22Rv1 (cell line): ENCODE results near the gene ZFR2.

Experiments used
- ZFX ChIP-seq: fragments of 450-650 bp; IDR thresholded peaks from 2 replicates; pipeline ENCODE4 v1.6.1; 2017; ENCODE audit warnings: antibody characterized with exemption, borderline replicate concordance
- TF ChIP-seq, protein P1 (sequence below): fragments of 450-650 bp; IDR thresholded peaks from 2 replicates; pipeline ENCODE4 v1.5.1; 2017; ENCODE audit warnings: mild to moderate bottlenecking

DNA sequence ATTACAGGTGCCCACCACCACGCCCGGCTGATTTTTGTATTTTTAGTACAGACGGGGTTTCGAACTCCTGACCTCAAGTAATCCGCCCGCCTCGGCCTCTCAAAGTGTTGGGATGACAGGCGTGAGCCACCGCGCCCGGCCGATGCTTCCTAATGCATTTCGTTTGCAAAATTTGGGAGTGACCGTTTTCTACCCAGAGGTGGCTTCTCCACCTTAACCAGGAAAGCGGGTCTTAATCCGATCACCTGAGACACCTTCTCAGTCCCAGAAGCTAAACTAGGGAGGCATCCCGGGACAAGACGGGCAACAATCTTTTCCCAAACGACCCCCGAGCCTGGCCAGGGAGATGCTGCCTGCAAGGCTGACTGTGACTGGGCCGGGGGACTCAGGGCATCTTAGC lies 67.8 kb downstream of the ZFR2 start:
- TF ChIP-seq, protein P1, sequence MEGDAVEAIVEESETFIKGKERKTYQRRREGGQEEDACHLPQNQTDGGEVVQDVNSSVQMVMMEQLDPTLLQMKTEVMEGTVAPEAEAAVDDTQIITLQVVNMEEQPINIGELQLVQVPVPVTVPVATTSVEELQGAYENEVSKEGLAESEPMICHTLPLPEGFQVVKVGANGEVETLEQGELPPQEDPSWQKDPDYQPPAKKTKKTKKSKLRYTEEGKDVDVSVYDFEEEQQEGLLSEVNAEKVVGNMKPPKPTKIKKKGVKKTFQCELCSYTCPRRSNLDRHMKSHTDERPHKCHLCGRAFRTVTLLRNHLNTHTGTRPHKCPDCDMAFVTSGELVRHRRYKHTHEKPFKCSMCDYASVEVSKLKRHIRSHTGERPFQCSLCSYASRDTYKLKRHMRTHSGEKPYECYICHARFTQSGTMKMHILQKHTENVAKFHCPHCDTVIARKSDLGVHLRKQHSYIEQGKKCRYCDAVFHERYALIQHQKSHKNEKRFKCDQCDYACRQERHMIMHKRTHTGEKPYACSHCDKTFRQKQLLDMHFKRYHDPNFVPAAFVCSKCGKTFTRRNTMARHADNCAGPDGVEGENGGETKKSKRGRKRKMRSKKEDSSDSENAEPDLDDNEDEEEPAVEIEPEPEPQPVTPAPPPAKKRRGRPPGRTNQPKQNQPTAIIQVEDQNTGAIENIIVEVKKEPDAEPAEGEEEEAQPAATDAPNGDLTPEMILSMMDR: no peak
- TF ChIP-seq ZFX: no peak
